Iris pigment epithelial cell (primary cell): ENCODE data around the gene TRIO.
"Not testable (repeated sequence)": the region's sequence is repeated elsewhere in the genome, so short reads cannot be mapped to it uniquely, and the experiment has no call there.

ENCODE experiments used
- DNase-seq: peaks from one replicate; pipeline ENCODE4 v3.0.0-alpha.2; 2011; ENCODE audit warnings: low read depth

Gene TRIO

GRCh38 chr5:14415024-14415697 is 272.0 kb downstream of the TRIO start:
- no peak for DNase-seq

GRCh38 chr5:14415698-14416074 is 272.5 kb downstream of the TRIO start:
- DNase-seq, result no peak

GRCh38 chr5:14416621-14417275 is 273.6 kb downstream of the TRIO start:
- DNase-seq, result no peak

- peak; percentile 77 for DNase-seq
Observed at GRCh38 chr5:14417276-14417730, 274.2 kb downstream of the TRIO start.

- DNase-seq, result peak; percentile 79
Observed at GRCh38 chr5:14417792-14418765, 274.9 kb downstream of the TRIO start.

- DNase-seq, result no peak
Observed at GRCh38 chr5:14419686-14420085, 276.5 kb downstream of the TRIO start.

- peak; percentile 49 for DNase-seq
Observed at GRCh38 chr5:14420101-14420811, 277.1 kb downstream of the TRIO start.

GRCh38 chr5:14421851-14422250 is 278.7 kb downstream of the TRIO start:
- no peak for DNase-seq

- DNase-seq, result no peak
Observed at GRCh38 chr5:14424011-14424685, 281.0 kb downstream of the TRIO start.

GRCh38 chr5:14425559-14425958 is 282.4 kb downstream of the TRIO start:
- no peak for DNase-seq

- DNase-seq, result no peak
Observed at GRCh38 chr5:14426521-14426920, 283.4 kb downstream of the TRIO start.

- peak; percentile 85 for DNase-seq
Observed at GRCh38 chr5:14428302-14429081, 285.4 kb downstream of the TRIO start.

- DNase-seq, result no peak
Observed at GRCh38 chr5:14429101-14430050, 286.2 kb downstream of the TRIO start.

- DNase-seq, result no peak
Observed at GRCh38 chr5:14431534-14431933, 288.4 kb downstream of the TRIO start.

GRCh38 chr5:14432931-14433589 is 289.9 kb downstream of the TRIO start:
- no peak for DNase-seq

- DNase-seq, result peak; percentile 39
Observed at GRCh38 chr5:14435481-14435880, 292.3 kb downstream of the TRIO start.

GRCh38 chr5:14436122-14436521 is 293.0 kb downstream of the TRIO start:
- not testable (repeated sequence) for DNase-seq

- DNase-seq, result no peak
Observed at GRCh38 chr5:14436801-14437542, 293.8 kb downstream of the TRIO start.
